Measurements from ENCODE around the gene GAST.
"Not testable (repeated sequence)": the region's sequence is repeated elsewhere in the genome, so short reads cannot be mapped to it uniquely, and the experiment has no call there.

Gene GAST

DNA sequence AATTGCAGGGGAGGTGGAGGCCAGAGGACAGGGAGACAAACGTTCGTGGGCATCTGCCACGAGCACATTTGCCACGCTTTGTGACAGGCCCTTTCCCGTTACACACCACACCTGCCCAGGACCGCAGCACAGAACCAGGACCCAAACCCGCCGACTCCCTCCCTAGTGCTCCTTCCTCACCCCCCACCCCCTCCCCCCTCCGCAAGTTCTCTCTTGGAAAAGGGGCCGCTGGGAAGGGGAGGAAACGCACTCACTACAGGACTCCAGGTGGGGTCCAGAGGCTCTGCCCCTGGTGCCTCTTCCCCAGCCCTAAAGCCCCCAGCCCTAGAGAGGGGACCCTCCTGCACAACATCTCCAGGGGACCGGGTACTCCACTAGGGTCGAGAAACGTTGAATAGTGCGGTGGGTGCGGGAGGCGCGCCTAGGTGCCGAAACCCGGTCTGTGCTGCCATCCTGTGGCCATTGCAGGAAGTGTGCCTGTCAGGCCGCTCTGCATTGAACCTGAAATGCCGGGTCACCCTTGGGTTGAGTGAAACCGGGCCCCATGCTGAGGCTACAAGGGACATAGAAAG lies 45.3 kb upstream of the GAST start:
- TF ChIP-seq CTCF (IDR thresholded peaks at IDR 0.05; ENCODE audit: low read depth, low read length, missing control alignments): peak; percentile 95
- peak; percentile 60 for DNase-seq (ENCODE audit: low read depth)
- peak overlapping the region; percentile 38 for H3K4me3 ChIP-seq (ENCODE audit: low read depth, low read length)

DNA sequence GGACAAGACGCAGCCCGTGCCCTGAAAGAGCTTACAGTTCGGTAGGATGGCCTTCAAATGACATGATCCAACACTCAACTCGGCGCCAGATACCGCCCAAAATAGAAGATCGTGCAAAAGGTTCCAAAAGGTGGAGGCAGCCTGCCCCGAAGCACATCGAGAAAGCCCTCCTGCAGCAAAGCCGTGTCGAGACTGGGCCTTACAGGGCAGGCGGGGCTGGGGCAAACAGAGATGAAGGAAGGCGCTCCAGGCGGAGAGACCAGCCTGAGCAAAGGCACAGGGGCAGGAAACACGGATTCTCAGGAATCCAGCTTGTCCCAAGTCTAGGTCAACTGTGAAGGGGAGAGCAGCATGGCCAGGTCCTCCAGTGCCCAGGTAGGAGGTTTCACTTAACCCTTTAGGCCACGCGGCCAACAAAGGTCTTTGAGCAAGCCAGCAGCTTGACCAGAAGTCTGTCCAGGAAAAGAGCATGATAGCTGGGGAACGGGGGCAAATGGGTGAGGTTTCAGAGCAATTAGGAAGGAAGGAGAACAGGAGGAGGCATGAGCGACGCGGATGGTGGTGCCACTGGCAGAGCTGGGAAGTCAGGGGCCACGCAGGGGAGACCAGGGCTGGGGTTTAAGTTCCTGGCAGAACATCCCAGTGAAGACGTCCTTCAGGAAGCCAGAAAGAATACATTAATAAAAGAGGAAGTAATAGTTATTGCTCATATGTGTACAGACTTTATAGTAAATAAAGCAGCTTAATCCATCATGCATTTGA lies 44.7 kb upstream of the GAST start:
- peak overlapping the region; percentile 38 for H3K4me3 ChIP-seq (ENCODE audit: low read depth, low read length)
- DNase-seq (ENCODE audit: low read depth): no peak
- TF ChIP-seq CTCF (IDR thresholded peaks at IDR 0.05; ENCODE audit: low read depth, low read length, missing control alignments): no peak

DNA sequence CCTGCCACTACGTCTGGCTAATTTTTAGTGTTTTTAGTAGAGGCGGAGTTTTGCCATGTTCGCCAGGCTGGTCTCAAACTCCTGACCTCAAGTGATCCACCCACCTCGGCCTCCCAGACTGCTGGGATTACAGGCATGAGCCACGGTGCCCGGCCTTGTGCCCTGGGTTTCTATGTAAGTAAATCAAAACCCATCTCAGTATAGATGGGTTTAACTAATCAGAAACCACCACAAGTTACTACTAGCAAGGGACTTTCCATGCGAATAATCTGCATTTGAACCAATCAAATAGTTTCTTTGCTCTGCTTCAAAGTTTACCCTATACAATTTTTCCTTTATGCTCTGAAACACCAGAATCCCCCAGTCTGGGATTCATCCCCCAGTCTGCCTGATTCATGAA lies 40.0 kb upstream of the GAST start:
- TF ChIP-seq CTCF (IDR thresholded peaks at IDR 0.05; ENCODE audit: low read depth, low read length, missing control alignments): no peak
- no peak overlapping the region for H3K4me3 ChIP-seq (ENCODE audit: low read depth, low read length)
- DNase-seq (ENCODE audit: low read depth): no peak

DNA sequence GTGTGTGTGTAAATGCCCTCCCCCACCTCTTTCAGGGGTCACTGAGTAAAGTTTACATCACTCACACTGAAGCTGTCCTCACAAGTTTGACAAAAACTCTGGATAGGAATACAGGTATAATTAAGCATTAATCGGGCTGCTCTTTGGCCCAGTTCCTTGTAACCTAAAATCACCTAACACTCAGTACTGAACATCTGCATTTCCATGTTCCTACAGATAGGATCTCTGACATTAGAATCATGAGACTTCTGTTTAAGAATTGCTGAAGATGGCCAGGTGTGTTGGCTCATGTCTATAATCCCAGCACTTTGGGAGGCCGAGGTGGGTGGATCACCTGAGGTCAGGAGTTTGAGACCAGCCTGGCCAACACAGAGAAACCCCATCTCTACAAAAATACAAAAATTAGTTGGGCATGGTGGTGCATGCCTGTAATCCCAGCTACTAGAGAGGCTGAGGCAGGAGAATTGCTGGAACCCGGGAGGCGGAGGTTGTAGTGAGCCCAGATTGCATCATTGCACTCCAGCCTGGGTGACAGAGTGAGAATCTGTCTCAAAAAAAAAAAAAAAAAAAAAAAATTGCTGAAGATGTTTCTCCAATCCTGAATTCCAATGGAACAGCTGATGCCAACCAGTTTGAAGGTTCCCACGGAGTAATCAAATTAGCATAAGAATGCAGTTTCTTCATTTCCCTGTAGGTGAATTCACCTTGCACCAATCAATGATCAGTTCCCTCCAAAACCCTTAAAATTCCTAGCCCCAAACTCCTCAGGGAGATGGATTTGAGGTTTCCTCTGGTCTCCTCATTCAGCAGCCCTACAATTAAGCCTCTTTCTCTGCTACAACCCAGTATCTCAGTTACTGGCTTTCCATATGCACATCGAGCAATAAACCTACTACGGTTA lies 36.7 kb upstream of the GAST start:
- not testable (repeated sequence) for H3K4me3 ChIP-seq (ENCODE audit: low read depth, low read length); DNase-seq (ENCODE audit: low read depth)

DNA sequence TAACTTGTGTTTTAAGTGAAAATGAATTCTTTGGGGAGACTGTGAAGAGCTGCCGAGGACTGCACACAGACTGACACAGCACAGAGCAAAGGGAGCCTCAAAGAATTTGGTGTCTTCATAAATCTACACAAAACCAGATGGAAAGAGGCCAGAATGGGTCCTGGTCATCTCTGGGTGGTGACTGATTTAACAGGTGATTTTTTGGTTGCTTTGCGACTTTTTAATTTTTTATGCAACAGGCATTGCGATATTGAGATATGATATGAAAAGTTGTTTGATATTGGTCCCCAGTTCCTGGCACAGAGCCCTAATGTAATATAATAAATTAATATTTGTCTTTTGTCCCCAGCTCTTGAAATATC lies 36.1 kb upstream of the GAST start:
- H3K4me3 ChIP-seq (ENCODE audit: low read depth, low read length): no peak overlapping the region
- no peak for TF ChIP-seq CTCF (IDR thresholded peaks at IDR 0.05; ENCODE audit: low read depth, low read length, missing control alignments)
- no peak for DNase-seq (ENCODE audit: low read depth)

GRCh38 chr17:41678411-41678906 lies 33.7 kb upstream of the GAST start:
- no peak for DNase-seq (ENCODE audit: low read depth)
- peak overlapping the region; percentile 48 for H3K4me3 ChIP-seq (ENCODE audit: low read depth, low read length)
- TF ChIP-seq CTCF (IDR thresholded peaks at IDR 0.05; ENCODE audit: low read depth, low read length, missing control alignments): no peak

All from GM12864 (cell line).